HG02763 (cell line): ENCODE measurements around the gene KRT84.

Source experiments
- ATAC-seq: cut with Tn5 transposase; IDR thresholded peaks from one replicate; pipeline ENCODE4 v1.9.1; 2021; ENCODE audit warnings: mild to moderate bottlenecking, moderate library complexity; ENCODE audit not compliant: unreplicated experiment

KRT84 gene

DNA sequence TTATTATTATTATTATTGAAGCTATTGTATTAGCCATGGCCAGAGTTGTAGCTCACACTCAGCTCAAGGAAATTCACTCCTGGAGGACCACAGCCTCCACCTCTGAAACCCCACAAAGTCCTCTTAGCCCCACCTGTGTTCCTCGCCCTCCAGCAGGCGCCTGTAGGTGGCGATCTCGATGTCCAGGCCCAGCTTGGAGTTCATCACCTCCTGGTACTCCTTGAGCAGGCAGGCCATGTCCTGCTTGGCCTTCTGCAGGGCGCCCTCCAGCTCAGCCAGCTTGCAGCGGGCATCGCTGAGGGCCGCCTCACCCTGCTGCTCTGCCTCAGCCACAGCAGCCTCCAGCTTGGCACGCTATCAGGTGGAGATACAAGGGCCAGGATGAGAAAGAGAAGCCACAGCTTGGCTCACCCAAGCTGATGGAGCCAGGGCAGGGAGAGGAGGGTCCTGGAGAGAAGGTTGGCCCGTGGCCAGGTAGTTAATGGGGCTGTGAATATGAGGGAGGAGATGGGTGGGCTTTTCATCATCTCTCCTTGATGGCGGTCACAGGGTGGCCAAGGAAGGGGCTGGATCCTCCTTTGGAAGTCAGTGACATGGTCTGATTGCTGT lies 23.2 kb downstream of the KRT84 start:
- ATAC-seq: no peak

DNA sequence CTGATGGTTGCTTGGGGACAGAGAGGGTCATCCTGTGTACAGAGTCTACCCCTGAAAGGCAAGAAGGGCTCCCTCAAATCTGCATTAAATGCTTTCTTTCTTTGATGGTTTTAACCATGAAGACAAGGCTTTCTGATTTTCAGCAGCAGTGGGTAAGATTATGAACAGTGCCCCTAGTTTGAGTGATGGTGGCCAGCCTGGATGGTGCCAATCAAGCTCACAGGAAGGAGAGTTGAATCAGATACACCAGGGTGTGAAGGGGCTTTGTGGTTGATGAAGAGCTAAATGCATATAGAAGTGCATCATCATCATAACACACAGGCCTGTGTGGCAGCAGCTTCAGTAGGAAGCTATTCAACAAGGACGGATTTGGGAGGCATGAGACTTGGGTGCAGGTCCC lies 23.9 kb downstream of the KRT84 start:
- no peak for ATAC-seq

DNA sequence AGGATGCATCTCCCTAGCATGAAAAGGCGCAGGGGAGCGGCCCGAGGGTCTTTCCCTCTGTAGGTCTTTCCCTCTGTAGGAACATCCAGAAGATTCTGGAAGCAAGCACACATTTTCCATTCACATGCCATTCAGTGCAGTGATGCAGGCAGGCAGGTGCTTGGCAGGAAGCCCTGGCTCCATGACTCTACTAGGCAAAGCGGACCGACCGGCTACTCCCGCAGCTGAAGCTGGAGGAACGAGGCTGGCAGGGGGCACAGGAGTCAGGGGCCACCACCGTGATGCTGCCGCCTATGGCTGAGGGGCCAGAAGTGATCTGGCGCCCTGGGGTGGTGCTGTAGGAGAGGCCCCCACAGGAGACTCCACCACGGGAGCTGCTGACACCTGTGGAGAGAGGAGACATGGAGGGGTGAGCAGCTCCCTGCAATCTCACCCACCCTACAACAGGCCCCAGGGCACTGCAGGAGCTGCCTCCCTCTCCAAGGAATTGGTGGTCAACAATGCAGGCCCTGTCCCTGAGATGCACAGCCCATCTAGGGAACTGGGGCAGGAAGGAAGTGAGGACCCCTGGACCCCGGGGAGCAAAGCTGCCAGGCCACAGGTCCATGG lies 24.7 kb downstream of the KRT84 start:
- ATAC-seq: no peak

DNA sequence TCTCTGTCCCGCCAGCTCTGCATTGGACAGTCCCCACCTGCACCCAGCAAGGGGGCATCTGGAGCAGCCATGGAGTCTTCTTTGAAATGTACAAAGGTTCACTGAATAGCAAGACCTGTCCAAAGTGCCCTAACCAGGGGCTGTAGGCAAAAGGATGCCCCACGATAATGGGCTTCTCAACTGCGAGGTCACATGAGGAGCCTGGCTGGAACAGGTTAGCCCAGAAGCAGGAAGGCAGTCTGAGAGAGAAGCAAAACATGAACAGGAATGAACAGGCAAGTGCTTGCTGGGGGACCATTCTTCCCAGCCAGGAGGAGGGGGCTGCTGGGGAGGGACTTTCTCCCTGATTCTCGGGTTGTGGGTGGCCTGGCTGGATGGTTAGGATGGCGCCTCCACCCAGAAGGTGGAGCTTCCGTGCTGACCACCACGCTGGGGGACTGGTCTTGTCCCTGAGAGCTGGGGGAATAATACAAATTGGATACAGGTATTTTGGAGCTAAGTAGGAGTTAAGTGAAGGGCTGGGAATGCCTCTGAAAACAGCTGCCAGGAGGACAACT lies 25.3 kb downstream of the KRT84 start:
- ATAC-seq: no peak

DNA sequence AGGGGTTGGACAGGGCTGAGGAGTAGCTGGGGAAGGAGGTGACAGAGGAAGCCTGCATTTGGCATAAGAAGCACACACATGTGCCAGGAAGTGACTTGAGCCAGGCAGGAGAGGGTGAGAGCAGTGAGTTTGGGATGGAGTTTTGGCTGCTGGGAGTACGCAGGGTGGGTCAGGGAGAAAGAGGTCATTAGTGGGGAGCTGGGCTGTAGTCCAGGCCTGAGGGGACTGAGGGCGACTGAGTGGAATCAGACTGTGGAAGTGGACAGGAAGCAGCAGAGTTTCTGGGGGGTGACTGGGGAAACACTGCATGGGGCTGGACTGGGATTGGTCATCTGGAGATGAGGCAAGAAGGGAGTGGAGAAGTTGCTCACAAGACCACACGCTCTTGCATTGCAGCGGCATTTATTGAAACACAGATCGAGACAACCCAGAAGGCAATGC lies 25.8 kb downstream of the KRT84 start:
- no peak for ATAC-seq

DNA sequence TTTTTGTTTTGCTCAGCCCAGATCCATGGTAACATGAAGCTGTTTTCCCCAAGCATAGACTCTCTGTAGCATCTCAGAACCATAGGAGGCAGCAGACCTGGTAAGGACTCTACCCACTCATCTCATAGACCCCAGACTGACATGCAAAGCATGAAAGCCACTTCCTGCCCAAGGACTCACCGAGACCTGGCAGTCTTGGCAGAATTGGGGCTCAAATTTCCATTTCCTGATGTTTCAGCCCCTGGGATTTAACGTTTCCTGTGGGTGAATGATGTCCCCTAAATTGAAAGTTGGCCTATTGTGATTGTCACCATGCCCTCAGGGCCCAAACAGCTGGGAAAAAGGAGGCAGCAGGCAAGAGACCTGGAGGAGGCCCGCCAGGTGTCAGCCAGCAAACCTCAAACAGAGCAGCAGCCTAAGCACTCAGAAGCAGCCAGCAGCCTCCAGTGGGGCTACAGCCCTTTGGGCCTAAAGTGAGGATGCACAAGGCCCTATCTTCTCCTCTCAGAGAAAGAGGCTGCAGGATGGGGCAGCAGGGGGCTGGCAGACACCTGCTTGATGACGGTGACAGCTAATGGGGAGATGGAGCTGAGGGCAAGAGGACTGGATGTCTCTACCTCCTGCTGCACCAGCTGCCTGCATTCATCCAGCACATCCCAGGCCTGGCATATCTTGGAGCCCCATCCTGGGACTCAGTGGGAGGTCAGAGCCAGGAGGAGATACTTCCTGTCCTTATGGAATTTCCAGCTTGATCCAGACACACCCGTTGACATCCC lies 26.7 kb downstream of the KRT84 start:
- peak; percentile 87 for ATAC-seq

- no peak for ATAC-seq
These were observed 28.5 kb downstream of the KRT84 start for GRCh38 chr12:52356762-52357580.

DNA sequence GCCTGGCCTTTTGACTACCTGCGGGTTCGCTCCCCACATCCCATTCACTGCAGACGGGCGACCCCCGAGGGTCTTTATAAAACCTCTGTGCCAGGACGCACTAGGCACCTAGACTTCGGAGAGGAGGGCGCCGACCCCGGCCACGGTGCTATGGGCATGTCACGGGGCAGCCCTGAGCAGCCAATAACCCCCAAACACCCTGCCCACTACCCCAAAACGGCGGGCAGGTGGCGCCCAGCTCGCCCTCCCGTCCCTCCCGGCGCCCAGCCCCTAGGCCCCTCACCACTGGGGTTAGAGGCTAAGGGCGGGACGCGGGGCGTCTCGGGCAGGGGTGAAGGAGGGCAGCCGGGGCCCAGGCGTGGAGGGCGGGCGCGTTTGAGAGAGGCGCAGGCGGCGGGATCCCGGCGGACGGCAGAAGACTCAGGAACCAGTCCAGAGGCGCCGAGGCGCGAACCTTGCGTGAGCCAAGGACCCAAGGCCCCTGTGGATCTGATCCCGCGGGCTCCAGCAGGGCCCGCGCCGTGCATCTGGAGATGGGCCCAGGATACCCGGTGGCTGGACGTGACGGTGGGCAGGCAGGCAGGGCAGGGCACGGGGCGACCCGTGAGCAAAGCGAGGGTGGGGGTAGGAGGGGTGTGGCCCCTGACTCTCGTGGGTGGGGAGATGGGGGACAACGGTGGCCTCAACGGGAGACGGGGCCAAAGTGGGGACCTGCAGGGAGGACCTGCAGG lies 29.3 kb downstream of the KRT84 start:
- ATAC-seq: no peak

DNA sequence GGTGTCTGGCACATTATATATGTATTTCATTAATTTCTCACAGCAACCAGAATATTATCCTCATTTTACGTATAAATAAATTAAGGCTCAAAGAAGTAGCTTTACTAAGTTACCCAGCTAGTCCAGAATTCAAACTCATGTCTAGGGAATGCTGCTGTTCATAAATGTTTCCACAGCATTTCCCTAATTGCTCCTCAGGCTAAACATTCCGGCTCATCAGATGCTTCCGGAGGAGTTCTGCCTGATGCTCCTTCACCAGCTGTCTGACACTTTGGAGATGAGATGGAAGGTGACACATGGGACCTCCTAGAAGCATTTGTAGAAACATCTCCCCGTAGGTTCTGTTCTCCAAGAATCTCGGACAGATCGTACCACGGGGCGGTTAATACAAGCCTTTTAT lies 30.3 kb downstream of the KRT84 start:
- no peak for ATAC-seq

DNA sequence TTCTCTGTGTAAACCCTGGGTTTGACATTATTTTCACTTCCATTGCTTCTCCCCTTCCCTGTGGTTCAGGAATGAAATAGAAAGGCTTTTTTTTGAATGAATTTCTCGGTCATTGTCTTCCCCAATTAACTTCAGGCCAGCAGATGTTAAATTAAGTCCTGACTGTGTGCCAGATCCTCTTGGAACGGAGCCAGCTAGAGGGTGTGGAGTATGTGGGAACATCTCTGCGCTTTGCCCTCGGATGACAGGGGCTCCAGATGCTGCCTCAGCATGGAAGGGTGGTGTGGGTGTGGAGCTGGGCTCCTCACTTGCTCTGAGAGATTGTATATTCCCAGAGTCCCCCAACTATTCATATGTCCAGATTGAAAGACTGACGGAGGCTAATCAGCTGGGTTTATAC lies 31.3 kb downstream of the KRT84 start:
- ATAC-seq: no peak

DNA sequence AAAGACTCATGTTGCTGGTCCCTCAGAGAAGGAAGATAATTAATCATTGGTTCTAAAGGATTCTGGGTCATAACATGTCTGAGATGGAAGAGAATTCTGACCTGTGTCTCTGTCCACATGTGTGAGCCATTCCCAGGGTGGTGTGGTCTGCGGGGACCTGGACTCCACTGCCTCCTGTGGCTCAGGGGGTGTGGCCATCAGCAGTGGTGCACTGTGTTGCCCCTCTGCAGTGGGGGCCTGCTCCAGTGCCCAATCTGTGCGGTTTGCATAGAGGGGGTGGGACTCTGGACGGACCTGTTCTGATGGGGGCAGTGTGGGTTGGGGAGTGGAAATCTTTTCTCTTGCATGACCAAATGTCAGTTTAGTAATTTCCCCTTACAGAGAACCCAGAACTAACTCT lies 31.7 kb downstream of the KRT84 start:
- ATAC-seq: no peak

GRCh38 chr12:52352951-52353350 lies 32.5 kb downstream of the KRT84 start:
- no peak for ATAC-seq

- ATAC-seq: no peak
These were observed 34.0 kb downstream of the KRT84 start for GRCh38 chr12:52351196-52352059.

DNA sequence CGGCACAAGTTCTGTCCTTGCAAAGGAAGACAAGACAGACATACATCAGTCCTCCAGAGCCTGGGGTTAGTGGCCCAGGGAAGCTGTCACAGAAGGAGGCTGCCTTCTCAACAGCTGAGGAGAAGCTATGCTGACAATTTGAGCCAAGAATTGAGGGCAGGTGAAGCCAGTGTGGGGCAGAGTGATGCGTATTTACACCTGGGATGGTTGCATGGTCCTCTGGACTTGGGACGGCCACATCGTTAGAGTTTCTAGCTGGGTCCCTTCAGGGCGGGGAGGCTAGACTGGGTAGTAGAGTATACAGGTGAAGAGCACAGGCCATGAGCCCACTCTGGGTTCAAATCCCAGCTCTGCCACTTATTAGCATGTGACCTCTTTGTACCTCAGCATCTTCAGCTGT lies 34.7 kb downstream of the KRT84 start:
- ATAC-seq: no peak

- no peak for ATAC-seq
These were observed 35.3 kb downstream of the KRT84 start for GRCh38 chr12:52350021-52350620.

DNA sequence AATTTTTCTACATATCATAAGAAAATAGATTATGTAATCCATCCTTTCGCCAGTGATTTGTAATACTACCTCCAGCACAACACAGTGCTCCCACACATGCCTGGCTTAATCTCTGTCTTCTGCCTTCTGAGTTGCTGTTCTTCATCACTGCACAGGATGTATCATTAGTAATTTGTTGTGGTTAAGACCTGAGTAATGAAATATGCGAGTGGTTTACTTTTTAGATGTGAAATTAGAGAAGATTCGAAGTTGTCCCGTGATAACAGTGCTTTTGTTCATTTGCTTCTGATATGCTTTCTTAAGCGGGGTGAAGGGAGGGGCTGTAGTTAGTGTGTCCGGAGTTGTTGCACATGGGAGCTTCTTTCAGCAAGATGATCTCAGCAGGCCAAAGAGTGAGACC lies 36.3 kb downstream of the KRT84 start:
- ATAC-seq: no peak

- ATAC-seq: no peak
These were observed 37.6 kb downstream of the KRT84 start for GRCh38 chr12:52347551-52348510.

- no peak for ATAC-seq
These were observed 38.4 kb downstream of the KRT84 start for GRCh38 chr12:52347016-52347415.
